Neural progenitor cell (in vitro differentiated cells): ENCODE measurements around the gene BOLA1.

Source experiments
- CTCF ChIP-seq: fragments of 200-600 bp; sonication (generic); IDR thresholded peaks from 2 replicates; pipeline ENCODE4 v1.5.1; 2017; ENCODE audit warnings: antibody characterized with exemption, mild to moderate bottlenecking
- EZH2phosphoT487 ChIP-seq: fragments of 200-600 bp; sonication (generic); IDR thresholded peaks from 2 replicates; pipeline ENCODE4 v1.6.1; 2017; ENCODE audit warnings: antibody characterized with exemption

- TF ChIP-seq CTCF (no peak), EZH2phosphoT487 (no peak)
These were observed 33.1 kb downstream of the BOLA1 start for GRCh38 chr1:149932474-149932873.
